Middle frontal gyrus (tissue), 1 donor: ENCODE data around the gene NUP133.
"Not testable (repeated sequence)": the region's sequence is repeated elsewhere in the genome, so short reads cannot be mapped to it uniquely, and the experiment has no call there.

Experiments used
- DNase-seq: peaks from one replicate; pipeline ENCODE4 v3.0.0-alpha.2; 2015; ENCODE audit warnings: low spot score; ENCODE audit errors: extremely low spot score

NUP133 gene

DNA sequence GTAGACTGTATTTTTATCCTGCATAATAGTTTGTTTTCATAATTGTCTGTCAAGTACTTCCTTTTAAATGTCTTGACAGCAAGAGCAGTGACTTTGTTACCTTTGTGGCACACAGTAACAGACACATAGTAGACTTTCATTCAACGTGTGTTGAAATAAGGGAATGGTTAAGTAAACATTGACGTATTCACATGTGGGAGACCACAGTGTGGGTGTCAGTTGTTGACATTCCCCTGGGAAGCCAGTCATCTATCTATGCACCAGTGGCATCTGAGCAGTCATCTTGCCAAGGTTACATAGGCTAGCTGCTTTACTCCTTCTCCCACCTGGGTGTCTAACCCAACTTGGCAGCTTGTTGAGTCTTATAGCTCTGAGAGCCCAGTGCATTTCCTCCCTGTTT lies 1.4 kb upstream of the NUP133 start:
- no peak for DNase-seq

GRCh38 chr1:229508823-229509337 lies 739 bp upstream of the NUP133 start:
- no peak for DNase-seq

DNA sequence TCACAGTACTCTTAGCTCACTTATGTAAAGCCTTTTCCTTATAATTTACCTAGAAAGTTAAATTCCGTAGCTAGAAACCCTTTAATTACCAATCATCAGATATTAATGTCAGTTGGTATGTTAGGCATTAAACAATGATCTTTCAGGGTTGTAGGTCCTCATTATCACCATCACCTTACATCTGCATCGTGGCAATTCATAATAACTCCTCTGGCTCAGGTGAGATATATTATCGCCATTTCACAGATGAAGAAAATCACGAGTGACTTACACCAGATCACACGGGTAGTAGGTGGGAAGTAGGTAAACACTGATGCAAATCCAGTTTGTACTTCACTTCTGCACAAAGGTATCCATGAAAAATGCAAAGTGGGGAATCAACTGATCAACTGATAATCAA lies 639 bp downstream of the NUP133 start:
- DNase-seq = no peak

GRCh38 chr1:229506633-229507032 lies 1.5 kb downstream of the NUP133 start:
- no peak for DNase-seq

DNA sequence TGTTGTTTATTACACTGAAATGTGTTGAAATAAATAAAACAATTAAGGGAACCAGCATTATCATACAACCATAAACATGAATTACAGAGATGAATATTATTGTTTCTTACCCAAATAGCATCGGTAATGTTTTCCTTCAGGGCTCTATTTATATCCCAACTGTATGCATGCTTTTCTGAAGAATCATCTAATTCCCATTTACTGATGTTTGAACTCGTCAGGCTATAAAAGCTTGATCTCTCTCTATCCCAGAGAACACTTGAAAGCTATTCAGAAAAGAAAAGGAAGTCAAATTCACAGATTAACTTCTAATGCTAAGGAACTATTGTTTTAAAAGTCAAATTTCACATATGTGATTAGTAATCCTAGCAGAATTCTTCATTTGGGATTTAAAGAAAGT lies 12.4 kb downstream of the NUP133 start:
- no peak for DNase-seq

- DNase-seq = no peak
These were observed 21.0 kb downstream of the NUP133 start for GRCh38 chr1:229487181-229487580.

GRCh38 chr1:229485318-229485717 lies 22.8 kb downstream of the NUP133 start:
- no peak for DNase-seq

- DNase-seq = no peak
These were observed 25.6 kb downstream of the NUP133 start for GRCh38 chr1:229482511-229482910.

- no peak for DNase-seq
These were observed 27.6 kb downstream of the NUP133 start for GRCh38 chr1:229480495-229480894.

DNA sequence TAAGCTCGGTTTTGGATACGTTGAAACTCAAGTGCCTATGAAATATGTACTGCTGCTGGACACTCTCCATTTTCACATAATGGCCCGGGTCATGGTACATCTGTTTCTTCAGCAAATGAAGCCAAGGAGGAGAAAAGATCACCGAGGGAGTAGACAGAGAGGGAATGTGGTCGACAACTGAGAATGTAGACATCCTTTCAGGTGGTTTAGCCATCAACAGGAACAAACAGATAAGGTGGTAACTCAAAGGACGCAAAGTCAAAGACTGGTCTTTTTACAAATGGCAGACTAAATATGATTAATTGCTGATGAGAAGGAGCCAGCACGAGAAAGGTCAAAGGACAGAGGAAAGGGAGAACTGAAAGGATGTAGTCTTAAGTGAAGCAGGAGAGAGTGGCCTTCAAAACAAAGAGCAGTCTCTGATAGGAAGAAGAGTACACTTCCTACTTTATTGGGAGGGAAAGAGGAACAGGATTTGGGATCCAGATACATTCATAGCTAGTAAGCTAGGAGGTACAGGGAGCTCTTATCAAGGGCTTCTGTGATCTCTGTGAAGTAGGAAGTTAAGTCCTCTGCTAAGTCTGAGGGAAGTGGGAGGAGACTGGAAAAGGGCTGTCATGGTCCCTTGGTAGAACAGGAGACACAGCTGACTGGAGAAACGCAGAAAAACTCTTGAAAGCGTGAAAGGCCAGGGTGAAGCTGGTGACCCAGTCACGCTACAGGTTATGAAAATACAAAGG lies 28.3 kb downstream of the NUP133 start:
- DNase-seq = no peak

- DNase-seq = no peak
These were observed 29.3 kb downstream of the NUP133 start for GRCh38 chr1:229478852-229479251.

- DNase-seq = not testable (repeated sequence)
These were observed 32.3 kb downstream of the NUP133 start for GRCh38 chr1:229475859-229476258.

DNA sequence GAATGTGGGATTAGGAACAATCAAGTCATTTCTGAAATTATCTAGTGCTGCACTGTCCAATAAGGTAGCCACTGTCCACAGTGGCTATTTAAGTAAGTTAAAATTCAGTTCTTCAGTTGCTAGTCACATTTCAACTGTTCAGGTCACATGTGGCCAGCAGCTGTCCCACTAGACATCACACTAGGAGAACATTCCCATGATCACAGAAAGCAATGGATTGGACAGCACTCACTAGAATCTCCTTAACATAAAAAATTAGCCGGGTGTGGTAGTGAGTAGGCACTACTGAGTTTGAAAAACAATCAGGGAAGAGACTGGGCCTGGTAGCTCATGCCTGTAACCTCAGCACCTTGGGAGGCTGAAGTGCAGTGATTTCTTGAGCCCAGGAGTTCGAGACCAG lies 33.6 kb downstream of the NUP133 start:
- DNase-seq = no peak

- DNase-seq = no peak
These were observed 37.0 kb downstream of the NUP133 start for GRCh38 chr1:229471175-229471574.

- DNase-seq = no peak
These were observed 37.6 kb downstream of the NUP133 start for GRCh38 chr1:229470406-229471043.

DNA sequence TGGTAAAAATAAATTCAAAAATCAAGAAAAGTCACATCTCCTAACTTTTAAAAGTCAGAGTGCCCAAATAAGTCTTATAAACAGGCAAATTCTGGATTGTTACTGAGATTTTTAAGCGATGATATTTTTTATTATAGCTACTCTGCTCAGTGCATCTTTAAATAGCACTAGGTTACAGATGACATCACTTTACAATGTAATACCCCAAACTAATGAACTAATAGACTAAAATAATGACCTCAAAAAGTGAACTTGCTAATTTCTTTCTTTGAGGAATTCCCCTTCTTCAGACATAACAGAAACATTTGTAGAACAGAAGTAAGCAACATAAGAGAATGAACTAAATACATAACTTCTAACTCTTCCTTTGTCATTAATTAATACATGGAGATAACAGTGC lies 41.3 kb downstream of the NUP133 start:
- no peak for DNase-seq

GRCh38 chr1:229464672-229465071 lies 43.5 kb downstream of the NUP133 start:
- no peak for DNase-seq

DNA sequence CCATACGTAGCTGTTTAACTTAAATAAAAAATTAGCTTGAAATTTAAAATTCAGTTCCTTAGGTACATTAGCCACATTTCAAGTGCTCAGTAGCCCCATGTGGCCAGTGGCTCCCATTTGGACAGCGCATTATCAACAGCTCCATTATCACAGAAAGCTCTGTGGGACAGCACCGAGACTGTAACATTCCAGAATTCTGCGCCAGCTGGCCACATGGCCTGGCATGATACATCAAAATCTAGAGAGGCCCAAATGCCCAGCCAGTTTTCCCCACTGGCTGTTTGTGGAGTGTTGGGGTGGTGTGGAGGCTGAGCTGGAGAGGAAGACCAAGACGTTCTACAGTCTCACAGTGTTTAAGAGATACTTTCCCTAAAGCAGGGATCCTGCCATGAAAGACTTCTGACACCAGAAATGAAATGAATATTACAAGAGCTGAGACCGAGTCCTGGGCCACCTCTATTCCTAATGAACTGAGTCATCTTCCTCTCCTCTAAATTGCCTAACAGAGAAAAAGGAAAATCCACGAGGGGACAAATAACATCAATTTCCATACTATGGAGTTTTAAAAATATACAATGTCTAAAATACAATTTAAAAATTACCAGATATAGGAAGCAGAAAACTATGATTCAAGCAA lies 47.0 kb downstream of the NUP133 start:
- DNase-seq = no peak

GRCh38 chr1:229459815-229460214 lies 48.3 kb downstream of the NUP133 start:
- DNase-seq = no peak

- no peak for DNase-seq
These were observed 50.7 kb downstream of the NUP133 start for GRCh38 chr1:229457436-229457835.

- no peak for DNase-seq
These were observed 52.1 kb downstream of the NUP133 start for GRCh38 chr1:229456016-229456415.

DNA sequence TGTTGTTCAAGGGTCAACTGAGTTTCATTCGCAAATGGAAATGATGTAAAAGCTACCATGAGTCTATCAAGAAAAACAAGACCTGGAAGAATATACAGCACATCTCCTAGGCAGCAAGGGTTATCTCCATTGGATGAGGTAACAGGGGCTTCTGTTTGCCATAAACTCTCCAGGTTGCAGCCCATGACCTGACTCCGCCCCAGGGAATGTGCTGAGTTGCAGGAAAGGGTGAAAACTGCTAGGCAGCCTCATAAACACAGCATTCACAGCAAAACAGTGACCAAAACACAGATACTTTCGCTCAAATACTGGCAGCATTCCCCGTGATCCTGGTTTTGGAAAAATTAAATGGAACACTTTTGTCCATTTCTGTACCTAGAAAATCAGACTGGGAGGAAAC lies 54.1 kb downstream of the NUP133 start:
- no peak for DNase-seq
